Measurements from ENCODE around the gene SASH3.

Gene SASH3

GRCh38 chrX:129788527-129788926, 8.8 kb downstream of the SASH3 start:
- WGBS (ENCODE audit: insufficient coverage): 86% methylated on average over 3 of the region's 6 CpGs
- Histone ChIP-seq H3K36me3 (ENCODE audit: control insufficient read depth in 4 of 4, insufficient read depth in 4 of 4, low read length in 3 of 4) (peaks cover 7 to 56% (median 30%) of the 10 kb centered on the region in 4 experiments), H3K27me3 (replicated peaks in 2 of 5; ENCODE audit: control insufficient read depth in 4 of 5, insufficient read depth in 5 of 5, low read length in 4 of 5) (no peaks in the 10 kb centered on the region), H3K4me3 (ENCODE audit: control insufficient read depth in 1 of 7, extremely low read depth in 1 of 7, insufficient read depth in 4 of 7, low read depth in 2 of 7, low read length in 6 of 7) (no peak overlapping the region), H3K9me3 (ENCODE audit: control extremely low read depth in 1 of 5, control insufficient read depth in 4 of 5, insufficient read depth in 2 of 5, low read depth in 1 of 5, low read length in 4 of 5) (no peaks in the 10 kb centered on the region), H3K4me1 (ENCODE audit: control extremely low read depth in 1 of 4, control insufficient read depth in 4 of 4, insufficient read depth in 4 of 4, low read length in 3 of 4) (peaks cover 3 to 39% (median 34%) of the 10 kb centered on the region in 4 experiments), H3K27ac (ENCODE audit: insufficient read depth in 1 of 2, low read depth in 1 of 2, low read length in 2 of 2, poor library complexity in 1 of 2, severe bottlenecking in 2 of 2) (no peak overlapping the region)
- ChIA-PET POLR2A (no interaction called here), CTCF (interaction anchor here (0.9 kb wide), 1 partner anchor 46 kb away, joined by 3 read pairs; no protein-coding TSS in a partner anchor)
- DNase-seq: no peak

GRCh38 chrX:129790146-129790545, 10.4 kb downstream of the SASH3 start:
- WGBS (ENCODE audit: insufficient coverage): 100% methylated on average over 1 of the region's 3 CpGs

GRCh38 chrX:129790808-129791207, 11.1 kb downstream of the SASH3 start:
- H3K4me3 ChIP-seq (ENCODE audit: control insufficient read depth in 1 of 7, extremely low read depth in 1 of 7, insufficient read depth in 4 of 7, low read depth in 2 of 7, low read length in 6 of 7): no peak overlapping the region
- no peaks in the 10 kb centered on the region for H3K27me3 ChIP-seq (replicated peaks in 2 of 5; ENCODE audit: control insufficient read depth in 4 of 5, insufficient read depth in 5 of 5, low read length in 4 of 5)
- ChIA-PET CTCF (interaction anchor here (1.2 to 1.5 kb wide), 3 partner anchors 31 to 152 kb away, joined by 3 to 4 read pairs (median 3); no protein-coding TSS in a partner anchor), POLR2A (interaction anchor here (1.1 kb wide), 1 partner anchor 34 kb away, joined by 3 read pairs; no protein-coding TSS in a partner anchor)
- no peak overlapping the region for H3K27ac ChIP-seq (ENCODE audit: insufficient read depth in 1 of 2, low read depth in 1 of 2, low read length in 2 of 2, poor library complexity in 1 of 2, severe bottlenecking in 2 of 2)
- peaks cover 7 to 69% (median 41%) of the 10 kb centered on the region in 4 experiments for H3K36me3 ChIP-seq (ENCODE audit: control insufficient read depth in 4 of 4, insufficient read depth in 4 of 4, low read length in 3 of 4)
- no peaks in the 10 kb centered on the region for H3K9me3 ChIP-seq (ENCODE audit: control extremely low read depth in 1 of 5, control insufficient read depth in 4 of 5, insufficient read depth in 2 of 5, low read depth in 1 of 5, low read length in 4 of 5)
- no peak for DNase-seq
- peaks cover 0 to 18% (median 16%) of the 10 kb centered on the region in 4 experiments for H3K4me1 ChIP-seq (ENCODE audit: control extremely low read depth in 1 of 4, control insufficient read depth in 4 of 4, insufficient read depth in 4 of 4, low read length in 3 of 4)
- 92% methylated on average over 6 of the region's 9 CpGs for WGBS (ENCODE audit: insufficient coverage)

More at GRCh38 chrX:129790146-129790545, 10.4 kb downstream of the SASH3 start:
- Histone ChIP-seq H3K4me3 (ENCODE audit: control insufficient read depth in 1 of 7, extremely low read depth in 1 of 7, insufficient read depth in 4 of 7, low read depth in 2 of 7, low read length in 6 of 7) (no peak overlapping the region), H3K9me3 (ENCODE audit: control extremely low read depth in 1 of 5, control insufficient read depth in 4 of 5, insufficient read depth in 2 of 5, low read depth in 1 of 5, low read length in 4 of 5) (no peaks in the 10 kb centered on the region), H3K4me1 (ENCODE audit: control extremely low read depth in 1 of 4, control insufficient read depth in 4 of 4, insufficient read depth in 4 of 4, low read length in 3 of 4) (peaks cover 0 to 24% (median 22%) of the 10 kb centered on the region in 4 experiments), H3K27me3 (replicated peaks in 2 of 5; ENCODE audit: control insufficient read depth in 4 of 5, insufficient read depth in 5 of 5, low read length in 4 of 5) (no peaks in the 10 kb centered on the region), H3K27ac (ENCODE audit: insufficient read depth in 1 of 2, low read depth in 1 of 2, low read length in 2 of 2, poor library complexity in 1 of 2, severe bottlenecking in 2 of 2) (no peak overlapping the region), H3K36me3 (ENCODE audit: control insufficient read depth in 4 of 4, insufficient read depth in 4 of 4, low read length in 3 of 4) (peaks cover 7 to 62% (median 37%) of the 10 kb centered on the region in 4 experiments)
- no peak for DNase-seq
- CTCF ChIA-PET: interaction anchor here (1.2 to 1.5 kb wide), 3 partner anchors 30 to 152 kb away, joined by 3 to 4 read pairs (median 3); no protein-coding TSS in a partner anchor
- POLR2A ChIA-PET: interaction anchor here (1.1 kb wide), 1 partner anchor 34 kb away, joined by 3 read pairs; no protein-coding TSS in a partner anchor

- peaks cover 7 to 72% (median 43%) of the 10 kb centered on the region in 4 experiments for H3K36me3 ChIP-seq (ENCODE audit: control insufficient read depth in 4 of 4, insufficient read depth in 4 of 4, low read length in 3 of 4)
- CTCF ChIA-PET: no interaction called here
- peaks cover 0 to 13% (median 11%) of the 10 kb centered on the region in 4 experiments for H3K4me1 ChIP-seq (ENCODE audit: control extremely low read depth in 1 of 4, control insufficient read depth in 4 of 4, insufficient read depth in 4 of 4, low read length in 3 of 4)
- no peaks in the 10 kb centered on the region for H3K27me3 ChIP-seq (replicated peaks in 2 of 5; ENCODE audit: control insufficient read depth in 4 of 5, insufficient read depth in 5 of 5, low read length in 4 of 5)
- no peak overlapping the region for H3K4me3 ChIP-seq (ENCODE audit: control insufficient read depth in 1 of 7, extremely low read depth in 1 of 7, insufficient read depth in 4 of 7, low read depth in 2 of 7, low read length in 6 of 7)
- 98% methylated on average over 6 of the region's 8 CpGs for WGBS (ENCODE audit: insufficient coverage)
- DNase-seq: no peak
- POLR2A ChIA-PET: no interaction called here
- no peak overlapping the region for H3K27ac ChIP-seq (ENCODE audit: insufficient read depth in 1 of 2, low read depth in 1 of 2, low read length in 2 of 2, poor library complexity in 1 of 2, severe bottlenecking in 2 of 2)
- H3K9me3 ChIP-seq (ENCODE audit: control extremely low read depth in 1 of 5, control insufficient read depth in 4 of 5, insufficient read depth in 2 of 5, low read depth in 1 of 5, low read length in 4 of 5): no peaks in the 10 kb centered on the region
Measured at GRCh38 chrX:129791336-129791735, 11.6 kb downstream of the SASH3 start.

GRCh38 chrX:129791961-129792570, 12.3 kb downstream of the SASH3 start:
- Histone ChIP-seq H3K9me3 (ENCODE audit: control extremely low read depth in 1 of 5, control insufficient read depth in 4 of 5, insufficient read depth in 2 of 5, low read depth in 1 of 5, low read length in 4 of 5) (no peaks in the 10 kb centered on the region), H3K4me3 (ENCODE audit: control insufficient read depth in 1 of 7, extremely low read depth in 1 of 7, insufficient read depth in 4 of 7, low read depth in 2 of 7, low read length in 6 of 7) (no peak overlapping the region), H3K4me1 (ENCODE audit: control extremely low read depth in 1 of 4, control insufficient read depth in 4 of 4, insufficient read depth in 4 of 4, low read length in 3 of 4) (peaks cover 0 to 8% (median 8%) of the 10 kb centered on the region in 4 experiments), H3K27ac (ENCODE audit: insufficient read depth in 1 of 2, low read depth in 1 of 2, low read length in 2 of 2, poor library complexity in 1 of 2, severe bottlenecking in 2 of 2) (no peak overlapping the region), H3K36me3 (ENCODE audit: control insufficient read depth in 4 of 4, insufficient read depth in 4 of 4, low read length in 3 of 4) (peaks cover 7 to 73% (median 43%) of the 10 kb centered on the region in 4 experiments), H3K27me3 (replicated peaks in 2 of 5; ENCODE audit: control insufficient read depth in 4 of 5, insufficient read depth in 5 of 5, low read length in 4 of 5) (no peaks in the 10 kb centered on the region)
- DNase-seq: no peak
- ChIA-PET CTCF (interaction anchor here (1.2 to 1.9 kb wide), 3 partner anchors 19 to 188 kb away, joined by 3 to 5 read pairs (median 5); no protein-coding TSS in a partner anchor), POLR2A (interaction anchor here (1.4 kb wide), 1 partner anchor 15 kb away, joined by 6 read pairs; no protein-coding TSS in a partner anchor)
- 89% methylated on average over 11 of the region's 11 CpGs for WGBS (ENCODE audit: insufficient coverage)

GRCh38 chrX:129792586-129793291, 13.0 kb downstream of the SASH3 start:
- H3K4me1 ChIP-seq (ENCODE audit: control extremely low read depth in 1 of 4, control insufficient read depth in 4 of 4, insufficient read depth in 4 of 4, low read length in 3 of 4): peaks cover 0 to 2% (median under 1%) of the 10 kb centered on the region in 4 experiments
- H3K4me3 ChIP-seq (ENCODE audit: control insufficient read depth in 1 of 7, extremely low read depth in 1 of 7, insufficient read depth in 4 of 7, low read depth in 2 of 7, low read length in 6 of 7): no peak overlapping the region
- DNase-seq: no peak
- POLR2A ChIA-PET: interaction anchor here (1.4 kb wide), 1 partner anchor 15 kb away, joined by 6 read pairs; no protein-coding TSS in a partner anchor
- WGBS (ENCODE audit: insufficient coverage): 93% methylated on average over 17 of the region's 18 CpGs
- H3K9me3 ChIP-seq (ENCODE audit: control extremely low read depth in 1 of 5, control insufficient read depth in 4 of 5, insufficient read depth in 2 of 5, low read depth in 1 of 5, low read length in 4 of 5): no peaks in the 10 kb centered on the region
- peaks cover 9 to 75% (median 44%) of the 10 kb centered on the region in 4 experiments for H3K36me3 ChIP-seq (ENCODE audit: control insufficient read depth in 4 of 4, insufficient read depth in 4 of 4, low read length in 3 of 4)
- CTCF ChIA-PET: interaction anchor here (0.9 to 2.6 kb wide), 8 partner anchors 9 to 189 kb away, joined by 3 to 14 read pairs (median 4); no protein-coding TSS in a partner anchor
- no peak overlapping the region for H3K27ac ChIP-seq (ENCODE audit: insufficient read depth in 1 of 2, low read depth in 1 of 2, low read length in 2 of 2, poor library complexity in 1 of 2, severe bottlenecking in 2 of 2)
- H3K27me3 ChIP-seq (replicated peaks in 2 of 5; ENCODE audit: control insufficient read depth in 4 of 5, insufficient read depth in 5 of 5, low read length in 4 of 5): no peaks in the 10 kb centered on the region

Data from common myeloid progenitor, CD34-positive (primary cell).